Measurements from ENCODE around the gene HECTD1.
"Not testable (repeated sequence)": the region's sequence is repeated elsewhere in the genome, so short reads cannot be mapped to it uniquely, and the experiment has no call there.

Gene HECTD1

GRCh38 chr14:31192544-31192943, 15.0 kb downstream of the HECTD1 start:
- not testable (repeated sequence) for DNase-seq

GRCh38 chr14:31190717-31191263, 16.8 kb downstream of the HECTD1 start:
- no peak for DNase-seq

GRCh38 chr14:31190219-31190603, 17.4 kb downstream of the HECTD1 start:
- no peak for DNase-seq

- DNase-seq: no peak
Observed at GRCh38 chr14:31189346-31190218, 18.0 kb downstream of the HECTD1 start.

GRCh38 chr14:31188744-31189143, 18.8 kb downstream of the HECTD1 start:
- DNase-seq: no peak

- not testable (repeated sequence) for DNase-seq
Observed at GRCh38 chr14:31182016-31182415, 25.6 kb downstream of the HECTD1 start.

GRCh38 chr14:31181271-31181670, 26.3 kb downstream of the HECTD1 start:
- DNase-seq: no peak

GRCh38 chr14:31180299-31181051, 27.1 kb downstream of the HECTD1 start:
- DNase-seq: no peak

- DNase-seq: no peak
Observed at GRCh38 chr14:31174433-31174832, 33.2 kb downstream of the HECTD1 start.

- DNase-seq: no peak
Observed at GRCh38 chr14:31173120-31173837, 34.3 kb downstream of the HECTD1 start.

- DNase-seq: no peak
Observed at GRCh38 chr14:31172084-31172483, 35.5 kb downstream of the HECTD1 start.

- no peak for DNase-seq
Observed at GRCh38 chr14:31170411-31170810, 37.2 kb downstream of the HECTD1 start.

GRCh38 chr14:31169877-31170276, 37.7 kb downstream of the HECTD1 start:
- no peak for DNase-seq

GRCh38 chr14:31167032-31167431, 40.6 kb downstream of the HECTD1 start:
- DNase-seq: no peak

- DNase-seq: no peak
Observed at GRCh38 chr14:31166271-31166561, 41.4 kb downstream of the HECTD1 start.

- no peak for DNase-seq
Observed at GRCh38 chr14:31164115-31164514, 43.5 kb downstream of the HECTD1 start.

GRCh38 chr14:31162910-31163649, 44.5 kb downstream of the HECTD1 start:
- DNase-seq: no peak

GRCh38 chr14:31161274-31161673, 46.3 kb downstream of the HECTD1 start:
- no peak for DNase-seq

GRCh38 chr14:31159682-31160296, 47.8 kb downstream of the HECTD1 start:
- DNase-seq: no peak

GRCh38 chr14:31154956-31155355, 52.6 kb downstream of the HECTD1 start:
- no peak for DNase-seq

GRCh38 chr14:31142455-31143087, 65.0 kb downstream of the HECTD1 start:
- no peak for DNase-seq
